ENCODE measurements around the gene ACADVL.

Gene ACADVL

DNA sequence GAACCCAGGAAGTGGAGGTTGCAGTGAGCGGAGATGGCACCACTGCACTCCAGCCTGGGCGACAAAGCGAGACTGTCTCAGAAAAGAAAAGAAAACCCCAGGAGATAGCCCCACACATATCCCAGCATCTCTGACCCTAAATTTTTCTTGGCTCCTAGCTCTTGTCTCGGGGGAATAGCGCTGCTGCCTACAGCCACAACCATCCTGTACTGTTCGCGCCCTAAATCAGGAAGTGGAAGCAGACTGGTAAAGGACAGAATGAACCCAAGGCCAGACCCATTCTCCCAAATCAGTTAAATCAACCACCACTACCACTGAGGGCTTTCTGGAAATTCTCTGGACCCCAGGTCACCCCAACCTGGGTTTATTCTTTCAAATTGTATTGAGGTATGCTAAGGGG is 30.1 kb downstream of the ACADVL start:
- Histone ChIP-seq H3K27me3 (ENCODE audit: control insufficient read depth in 5 of 5, insufficient read depth in 4 of 5, low read length in 5 of 5) (no peaks in the 10 kb centered on the region), H3K9ac (ENCODE audit: low read length in 5 of 5) (peak overlapping the region; percentile 87 to 94 (median 90)), H3K9me3 (ENCODE audit: control insufficient read depth in 5 of 5, low read length in 5 of 5) (no peaks in the 10 kb centered on the region), H3K27ac (ENCODE audit: low read depth, low read length) (peak overlapping the region; percentile 100), H3K36me3 (ENCODE audit: control insufficient read depth in 5 of 5, insufficient read depth in 5 of 5, low read length in 5 of 5) (peaks cover 9 to 27% (median 22%) of the 10 kb centered on the region in 5 donors), H3K4me3 (ENCODE audit: low read depth in 1 of 5, low read length in 5 of 5) (peak overlapping the region; percentile 78 to 95 (median 86)), H3K4me1 (ENCODE audit: control insufficient read depth in 5 of 5, insufficient read depth in 5 of 5, low read length in 5 of 5) (peaks cover 13 to 39% (median 37%) of the 10 kb centered on the region in 5 donors)

DNA sequence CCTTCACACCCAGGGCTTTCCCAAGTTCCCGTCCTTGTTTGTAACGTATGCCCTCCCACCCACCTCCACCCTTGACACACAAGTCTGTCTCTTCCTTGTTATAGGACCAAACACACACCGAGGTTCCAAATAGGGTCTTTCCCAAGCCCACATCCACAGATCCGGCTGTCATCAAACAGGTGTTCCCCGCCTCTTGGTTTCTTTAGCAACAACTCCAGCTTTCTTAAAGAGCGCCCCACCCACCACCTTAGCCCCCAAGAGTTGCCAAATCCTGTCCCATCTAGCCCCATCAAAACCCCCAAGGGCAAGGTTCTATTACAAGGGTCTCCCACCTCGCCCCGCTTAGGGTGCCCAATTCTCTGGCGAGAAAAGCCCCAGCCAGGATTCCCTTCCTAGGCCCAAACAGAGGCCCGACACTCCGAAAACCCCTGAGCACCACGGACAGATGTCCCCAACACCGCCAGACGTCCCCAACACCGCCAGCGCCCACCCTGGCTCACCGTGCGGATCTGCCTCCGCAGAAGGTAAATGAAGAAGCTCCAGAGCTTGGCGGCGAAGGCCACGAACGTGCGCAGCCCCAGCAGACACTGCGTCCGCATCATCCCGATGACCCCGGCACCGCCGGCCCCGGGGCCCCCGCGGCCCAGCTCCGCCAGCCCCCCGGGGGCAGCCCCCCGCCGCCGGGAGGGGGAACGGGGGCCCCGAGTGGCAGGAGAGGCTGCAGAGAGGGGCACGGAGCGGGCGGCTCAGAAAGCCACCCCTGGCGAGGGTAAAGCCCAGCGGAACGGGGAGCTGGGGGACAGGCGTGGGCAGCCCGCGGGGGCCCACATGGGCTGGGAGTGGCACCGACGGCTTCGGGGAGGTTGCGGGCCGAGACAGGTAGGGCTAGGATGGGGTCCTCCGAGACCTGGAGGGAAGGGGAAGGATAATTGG is 31.2 kb downstream of the ACADVL start:
- H3K4me3 ChIP-seq (ENCODE audit: low read depth in 1 of 5, low read length in 5 of 5), result peak overlapping the region; percentile 78 to 95 (median 86)
- peaks cover 13 to 39% (median 37%) of the 10 kb centered on the region in 5 donors for H3K4me1 ChIP-seq (ENCODE audit: control insufficient read depth in 5 of 5, insufficient read depth in 5 of 5, low read length in 5 of 5)
- H3K27me3 ChIP-seq (ENCODE audit: control insufficient read depth in 5 of 5, insufficient read depth in 4 of 5, low read length in 5 of 5), result no peaks in the 10 kb centered on the region
- no peaks in the 10 kb centered on the region for H3K9me3 ChIP-seq (ENCODE audit: control insufficient read depth in 5 of 5, low read length in 5 of 5)
- H3K27ac ChIP-seq (ENCODE audit: low read depth, low read length), result peak overlapping the region; percentile 100
- H3K36me3 ChIP-seq (ENCODE audit: control insufficient read depth in 5 of 5, insufficient read depth in 5 of 5, low read length in 5 of 5), result peaks cover 11 to 32% (median 22%) of the 10 kb centered on the region in 5 donors
- peak overlapping the region; percentile 87 to 94 (median 90) for H3K9ac ChIP-seq (ENCODE audit: low read length in 5 of 5)

DNA sequence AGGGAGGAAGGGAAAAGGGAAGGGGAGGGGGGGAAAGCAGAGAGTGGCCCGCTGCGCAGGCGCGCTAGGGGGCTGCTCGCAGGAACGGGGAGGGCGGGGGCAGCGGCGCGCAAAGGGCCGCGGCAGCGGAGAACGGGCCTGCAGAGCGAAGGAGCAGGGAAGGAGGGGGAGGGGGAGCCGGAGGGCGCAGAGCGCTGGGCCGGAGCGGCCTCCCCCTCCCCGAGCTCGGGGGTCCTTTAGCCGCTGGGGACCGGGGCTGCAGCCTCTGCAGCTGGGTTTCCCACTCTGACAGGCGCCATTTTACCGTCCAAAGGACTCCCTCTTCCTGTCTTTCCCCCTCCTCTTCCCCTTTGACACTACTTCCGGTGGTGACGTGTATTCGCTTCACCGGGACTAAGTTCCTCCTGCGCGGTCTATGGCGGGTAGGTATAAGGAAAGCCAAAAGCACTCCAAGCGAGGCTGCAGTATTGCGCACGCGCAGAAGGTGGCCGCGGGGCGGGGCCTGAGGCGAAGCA is 32.0 kb downstream of the ACADVL start, which contains the start of gene CTDNEP1:
CTDNEP1 (minus strand) TSS at position 74 of the 515 bp plus-strand sequence. CDS start 438 bp downstream, outside the sequence.
- Histone ChIP-seq H3K27me3 (ENCODE audit: control insufficient read depth in 5 of 5, insufficient read depth in 4 of 5, low read length in 5 of 5) (no peaks in the 10 kb centered on the region), H3K9ac (ENCODE audit: low read length in 5 of 5) (peak within 1 kb of the TSS; percentile 88 to 99 (median 92)), H3K4me3 (ENCODE audit: low read depth in 1 of 5, low read length in 5 of 5) (peak within 1 kb of the TSS; percentile 83 to 95 (median 88)), H3K36me3 (ENCODE audit: control insufficient read depth in 5 of 5, insufficient read depth in 5 of 5, low read length in 5 of 5) (peaks cover 8 to 31% (median 22%) of the 10 kb centered on the region in 5 donors), H3K9me3 (ENCODE audit: control insufficient read depth in 5 of 5, low read length in 5 of 5) (no peaks in the 10 kb centered on the region), H3K27ac (ENCODE audit: low read depth, low read length) (peak within 1 kb of the TSS; percentile 100), H3K4me1 (ENCODE audit: control insufficient read depth in 5 of 5, insufficient read depth in 5 of 5, low read length in 5 of 5) (peaks cover 13 to 39% (median 37%) of the 10 kb centered on the region in 5 donors)

DNA sequence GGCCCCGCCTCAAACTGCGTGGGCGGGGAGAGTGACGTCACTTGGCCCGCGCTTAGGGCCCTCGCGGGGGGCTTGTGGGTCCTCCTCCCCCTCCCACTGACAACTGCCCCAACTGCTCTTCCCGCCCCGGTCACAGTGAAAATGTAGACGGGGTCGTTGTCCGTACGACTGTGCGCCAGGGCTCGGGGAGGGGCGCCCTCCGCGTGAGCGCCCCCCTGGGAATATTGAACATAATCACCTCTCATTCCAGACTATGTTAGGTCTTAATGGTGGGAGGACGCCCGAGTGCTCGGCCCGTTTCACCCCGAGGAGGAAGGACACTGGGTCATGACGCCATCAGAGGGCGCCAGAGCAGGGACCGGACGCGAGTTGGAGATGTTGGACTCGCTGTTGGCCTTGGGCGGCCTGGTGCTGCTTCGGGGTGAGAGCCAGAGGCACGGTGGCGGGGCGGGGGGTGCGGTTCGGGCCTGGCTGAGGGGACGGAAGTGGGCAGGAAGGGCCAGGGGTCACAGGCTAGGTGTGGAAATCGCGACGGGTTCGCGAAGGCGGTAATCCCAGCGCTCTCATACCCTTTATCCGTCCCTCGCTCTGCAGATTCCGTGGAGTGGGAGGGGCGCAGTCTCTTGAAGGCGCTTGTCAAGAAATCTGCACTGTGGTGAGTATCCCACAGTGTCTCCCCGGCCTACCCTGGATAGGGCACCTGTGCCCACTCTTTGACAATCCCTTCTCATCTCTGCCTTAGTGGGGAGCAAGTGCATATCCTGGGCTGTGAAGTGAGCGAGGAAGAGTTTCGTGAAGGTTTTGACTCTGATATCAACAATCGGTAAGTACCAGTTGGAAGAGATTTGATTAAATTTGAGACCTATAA is 32.7 kb downstream of the ACADVL start, which contains the start of gene ELP5:
ELP5 (plus strand) TSS at position 40 of the 868 bp plus-strand sequence; CDS start at position 376, 336 bp downstream.
- no peaks in the 10 kb centered on the region for H3K9me3 ChIP-seq (ENCODE audit: control insufficient read depth in 5 of 5, low read length in 5 of 5)
- no peaks in the 10 kb centered on the region for H3K27me3 ChIP-seq (ENCODE audit: control insufficient read depth in 5 of 5, insufficient read depth in 4 of 5, low read length in 5 of 5)
- H3K4me3 ChIP-seq (ENCODE audit: low read depth in 1 of 5, low read length in 5 of 5), result peak within 1 kb of the TSS; percentile 83 to 95 (median 88)
- H3K27ac ChIP-seq (ENCODE audit: low read depth, low read length), result peak within 1 kb of the TSS; percentile 100
- peaks cover 8 to 33% (median 26%) of the 10 kb centered on the region in 5 donors for H3K36me3 ChIP-seq (ENCODE audit: control insufficient read depth in 5 of 5, insufficient read depth in 5 of 5, low read length in 5 of 5)
- peak within 1 kb of the TSS; percentile 87 to 99 (median 92) for H3K9ac ChIP-seq (ENCODE audit: low read length in 5 of 5)
- peaks cover 13 to 39% (median 37%) of the 10 kb centered on the region in 5 donors for H3K4me1 ChIP-seq (ENCODE audit: control insufficient read depth in 5 of 5, insufficient read depth in 5 of 5, low read length in 5 of 5)

DNA sequence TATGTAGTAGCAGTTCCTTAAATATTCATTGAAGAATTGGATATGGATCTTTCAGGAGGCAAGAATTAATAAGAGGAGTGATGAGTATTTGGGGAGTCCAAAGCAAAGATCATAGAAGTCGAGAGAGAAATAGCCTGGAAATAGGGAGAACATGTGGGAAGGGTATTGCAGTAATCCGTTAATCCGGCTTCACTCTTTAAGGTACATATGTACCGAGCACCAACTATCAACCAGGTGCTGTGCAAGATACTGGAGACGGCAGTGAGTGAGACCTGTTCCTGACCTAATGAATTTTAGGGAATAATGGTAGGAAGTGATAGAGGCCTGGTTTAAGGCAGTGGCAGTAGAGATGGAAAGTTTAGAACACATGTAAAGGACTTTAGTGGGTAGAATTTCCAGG is 33.3 kb downstream of the ACADVL start:
- peaks cover 8 to 40% (median 30%) of the 10 kb centered on the region in 5 donors for H3K36me3 ChIP-seq (ENCODE audit: control insufficient read depth in 5 of 5, insufficient read depth in 5 of 5, low read length in 5 of 5)
- H3K4me1 ChIP-seq (ENCODE audit: control insufficient read depth in 5 of 5, insufficient read depth in 5 of 5, low read length in 5 of 5), result peaks cover 13 to 39% (median 37%) of the 10 kb centered on the region in 5 donors
- H3K27ac ChIP-seq (ENCODE audit: low read depth, low read length), result peak overlapping the region; percentile 100
- H3K9ac ChIP-seq (ENCODE audit: low read length in 5 of 5), result peak overlapping the region in 4 of 5 donors; percentile 88 to 99 (median 94)
- H3K27me3 ChIP-seq (ENCODE audit: control insufficient read depth in 5 of 5, insufficient read depth in 4 of 5, low read length in 5 of 5), result no peaks in the 10 kb centered on the region
- no peaks in the 10 kb centered on the region for H3K9me3 ChIP-seq (ENCODE audit: control insufficient read depth in 5 of 5, low read length in 5 of 5)
- H3K4me3 ChIP-seq (ENCODE audit: low read depth in 1 of 5, low read length in 5 of 5), result peak overlapping the region; percentile 83 to 95 (median 88)

DNA sequence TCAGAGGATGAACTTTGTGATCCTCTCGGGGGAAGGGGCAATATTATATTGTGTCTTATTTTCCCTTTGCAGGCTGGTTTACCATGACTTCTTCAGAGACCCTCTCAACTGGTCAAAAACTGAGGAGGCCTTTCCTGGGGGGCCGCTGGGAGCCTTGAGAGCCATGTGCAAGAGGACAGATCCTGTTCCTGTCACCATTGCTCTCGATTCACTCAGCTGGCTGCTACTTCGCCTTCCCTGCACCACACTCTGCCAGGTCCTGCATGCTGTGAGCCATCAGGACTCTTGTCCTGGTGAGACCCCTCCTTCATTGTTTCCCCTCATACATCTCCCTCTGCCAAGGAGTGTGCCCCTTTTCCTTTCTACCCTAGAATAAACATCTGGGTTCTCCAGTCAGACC is 34.8 kb downstream of the ACADVL start:
- Histone ChIP-seq H3K27me3 (ENCODE audit: control insufficient read depth in 5 of 5, insufficient read depth in 4 of 5, low read length in 5 of 5) (no peaks in the 10 kb centered on the region), H3K36me3 (ENCODE audit: control insufficient read depth in 5 of 5, insufficient read depth in 5 of 5, low read length in 5 of 5) (peaks cover 8 to 54% (median 42%) of the 10 kb centered on the region in 5 donors), H3K4me1 (ENCODE audit: control insufficient read depth in 5 of 5, insufficient read depth in 5 of 5, low read length in 5 of 5) (peaks cover 13 to 37% (median 35%) of the 10 kb centered on the region in 5 donors), H3K9ac (ENCODE audit: low read length in 5 of 5) (no peak overlapping the region), H3K27ac (ENCODE audit: low read depth, low read length) (no peak overlapping the region), H3K9me3 (ENCODE audit: control insufficient read depth in 5 of 5, low read length in 5 of 5) (no peaks in the 10 kb centered on the region), H3K4me3 (ENCODE audit: low read depth in 1 of 5, low read length in 5 of 5) (no peak overlapping the region)

DNA sequence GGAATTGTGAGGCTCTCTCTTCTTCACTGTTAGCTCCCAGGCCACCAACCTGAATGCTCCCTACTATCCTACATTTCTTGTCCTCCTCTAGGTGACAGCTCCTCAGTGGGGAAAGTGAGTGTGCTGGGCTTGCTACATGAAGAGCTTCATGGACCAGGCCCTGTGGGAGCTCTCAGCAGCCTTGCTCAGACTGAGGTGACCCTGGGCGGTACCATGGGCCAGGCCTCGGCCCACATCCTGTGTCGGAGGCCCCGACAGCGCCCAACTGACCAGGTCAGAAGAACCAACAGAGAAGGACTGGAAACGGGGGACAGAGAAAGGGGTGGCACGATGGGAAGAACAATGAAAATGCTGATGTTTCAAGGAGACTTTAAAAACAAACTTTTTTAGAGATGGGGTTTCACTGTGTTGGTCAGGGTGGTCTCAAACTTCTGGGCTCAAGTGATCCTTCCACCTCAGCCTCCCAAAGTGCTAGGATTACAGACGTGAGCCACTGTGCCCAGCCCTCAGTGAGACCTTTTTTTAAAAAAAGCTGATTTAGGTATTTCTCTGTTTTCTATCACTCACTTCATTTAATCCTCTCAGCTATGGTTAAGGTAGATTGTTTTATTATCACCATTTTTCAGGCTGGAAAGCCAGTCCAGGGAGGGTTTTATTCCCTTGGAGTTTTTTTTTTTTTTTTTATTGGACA is 37.2 kb downstream of the ACADVL start:
- peaks cover 0 to 5% (median 0%) of the 10 kb centered on the region in 5 donors for H3K27me3 ChIP-seq (ENCODE audit: control insufficient read depth in 5 of 5, insufficient read depth in 4 of 5, low read length in 5 of 5)
- no peak overlapping the region for H3K27ac ChIP-seq (ENCODE audit: low read depth, low read length)
- H3K4me3 ChIP-seq (ENCODE audit: low read depth in 1 of 5, low read length in 5 of 5), result no peak overlapping the region
- H3K9me3 ChIP-seq (ENCODE audit: control insufficient read depth in 5 of 5, low read length in 5 of 5), result no peaks in the 10 kb centered on the region
- H3K36me3 ChIP-seq (ENCODE audit: control insufficient read depth in 5 of 5, insufficient read depth in 5 of 5, low read length in 5 of 5), result peaks cover 8 to 56% (median 42%) of the 10 kb centered on the region in 5 donors
- H3K9ac ChIP-seq (ENCODE audit: low read length in 5 of 5), result no peak overlapping the region
- H3K4me1 ChIP-seq (ENCODE audit: control insufficient read depth in 5 of 5, insufficient read depth in 5 of 5, low read length in 5 of 5), result peaks cover 2 to 42% (median 40%) of the 10 kb centered on the region in 5 donors

DNA sequence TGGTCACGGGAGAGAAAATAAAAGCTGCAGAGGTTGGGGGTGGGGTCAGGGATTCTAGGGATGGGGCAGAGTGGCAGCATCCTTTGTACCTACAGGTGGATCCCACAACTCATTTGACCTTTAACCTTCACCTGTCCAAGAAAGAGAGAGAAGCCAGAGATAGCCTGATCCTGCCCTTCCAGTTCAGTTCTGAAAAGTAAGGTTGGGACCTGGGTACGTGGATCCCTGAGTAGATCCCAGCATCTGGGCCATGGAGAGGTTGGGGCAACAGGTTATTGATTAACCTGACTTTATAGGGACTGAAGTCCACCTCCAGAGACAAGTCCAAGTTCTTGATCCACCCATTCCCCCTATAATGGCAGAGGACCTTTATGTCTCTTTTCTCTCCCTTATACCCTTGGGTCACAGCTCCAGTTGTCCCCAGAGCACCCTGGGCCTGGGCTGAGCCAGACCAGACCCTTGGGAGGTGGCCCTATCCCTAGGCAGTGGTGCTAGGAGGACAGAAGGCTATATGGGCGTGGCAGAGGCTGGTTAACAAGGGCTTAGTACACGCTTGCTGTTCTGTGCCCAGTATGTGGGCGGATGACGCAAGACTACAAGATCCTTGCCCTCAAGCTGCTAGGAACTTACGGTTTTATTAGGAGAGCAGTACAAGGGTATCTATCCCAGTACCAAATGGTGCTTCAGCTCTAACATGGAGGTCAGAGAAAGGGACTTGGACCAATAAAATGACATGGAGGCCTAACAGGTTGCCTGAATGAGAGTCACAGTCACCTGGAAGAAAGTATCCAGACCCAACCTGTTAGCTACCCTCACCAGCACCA is 39.2 kb downstream of the ACADVL start:
- Histone ChIP-seq H3K9ac (ENCODE audit: low read length in 5 of 5) (peak overlapping the region in 1 of 5 donors; percentile 4), H3K27ac (ENCODE audit: low read depth, low read length) (peak overlapping the region; percentile 59), H3K27me3 (ENCODE audit: control insufficient read depth in 5 of 5, insufficient read depth in 4 of 5, low read length in 5 of 5) (peaks cover 0 to 22% (median 14%) of the 10 kb centered on the region in 5 donors), H3K9me3 (ENCODE audit: control insufficient read depth in 5 of 5, low read length in 5 of 5) (no peaks in the 10 kb centered on the region), H3K4me1 (ENCODE audit: control insufficient read depth in 5 of 5, insufficient read depth in 5 of 5, low read length in 5 of 5) (peaks cover 0 to 47% (median 41%) of the 10 kb centered on the region in 5 donors), H3K36me3 (ENCODE audit: control insufficient read depth in 5 of 5, insufficient read depth in 5 of 5, low read length in 5 of 5) (peaks cover 8 to 55% (median 42%) of the 10 kb centered on the region in 5 donors), H3K4me3 (ENCODE audit: low read depth in 1 of 5, low read length in 5 of 5) (no peak overlapping the region)

Measured in subcutaneous abdominal adipose tissue (tissue), 5 donors.